DOHH2 (cell line): Measurements from ENCODE around the gene KCNA1.

Experiments
- H3F3A ChIP-seq: fragments of 200-600 bp; sonication (generic), shearing (Covaris generic); 2 replicates; pipeline ENCODE4 v1.6.0; 2016; ENCODE audit warnings: antibody characterized with exemption, mild to moderate bottlenecking; ENCODE audit not compliant: control insufficient read depth, insufficient read depth
- H3K27ac ChIP-seq: fragments of 200-600 bp; sonication (generic); 2 replicates; pipeline ENCODE4 v1.5.1; 2014; ENCODE audit warnings: low read depth, mild to moderate bottlenecking, low read length, moderate library complexity
- H3K27me3 ChIP-seq: fragments of 200-600 bp; sonication (generic); 2 replicates; pipeline ENCODE4 v1.6.1; 2014; ENCODE audit warnings: mild to moderate bottlenecking, low read length, mixed read lengths; ENCODE audit not compliant: control insufficient read depth
- H3K36me3 ChIP-seq: fragments of 200-600 bp; sonication (generic); 2 replicates; pipeline ENCODE4 v1.6.1; 2014; ENCODE audit warnings: mild to moderate bottlenecking, low read length, moderate library complexity, mixed read lengths; ENCODE audit not compliant: control insufficient read depth
- H3K4me1 ChIP-seq: fragments of 200-600 bp; sonication (generic); 2 replicates; pipeline ENCODE4 v1.6.1; 2014; ENCODE audit warnings: mild to moderate bottlenecking, low read length, mixed read lengths; ENCODE audit not compliant: control insufficient read depth
- H3K4me2 ChIP-seq: fragments of 200-600 bp; sonication (generic); 2 replicates; pipeline ENCODE4 v1.6.0; 2014; ENCODE audit warnings: mild to moderate bottlenecking, low read length, moderate library complexity
- H3K4me3 ChIP-seq: fragments of 200-600 bp; sonication (generic); 2 replicates; pipeline ENCODE4 v1.5.1; 2014; ENCODE audit warnings: mild to moderate bottlenecking, low read length, mixed read lengths
- H3K79me2 ChIP-seq: fragments of 200-600 bp; sonication (generic); 2 replicates; pipeline ENCODE4 v1.6.1; 2014; ENCODE audit warnings: mild to moderate bottlenecking, low read length, mixed read lengths; ENCODE audit not compliant: control insufficient read depth
- H3K9me2 ChIP-seq: fragments of 200-600 bp; sonication (generic); replicated peaks from 2 replicates; pipeline ENCODE4 v1.6.1; 2014; ENCODE audit warnings: mild to moderate bottlenecking, low read length, mixed read lengths; ENCODE audit not compliant: control insufficient read depth
- H3K9me3 ChIP-seq: fragments of 200-600 bp; sonication (generic); 2 replicates; pipeline ENCODE4 v1.6.1; 2014; ENCODE audit warnings: antibody characterized with exemption, low read length, mixed read lengths; ENCODE audit not compliant: control insufficient read depth, insufficient read depth
- H4K20me1 ChIP-seq: fragments of 200-600 bp; sonication (generic); 2 replicates; pipeline ENCODE4 v1.6.0; 2014; ENCODE audit warnings: low read depth, mild to moderate bottlenecking, antibody characterized with exemption, low read length, moderate library complexity; ENCODE audit not compliant: control insufficient read depth, insufficient read depth
- EZH2phosphoT487 ChIP-seq: fragments of 200-600 bp; sonication (generic); IDR thresholded peaks from 2 replicates; pipeline ENCODE4 v1.6.1; 2017; ENCODE audit warnings: borderline replicate concordance, mild to moderate bottlenecking, antibody characterized with exemption, low read length, moderate library complexity, mixed read lengths
- TF ChIP-seq, protein P1 (sequence below): fragments of 200-600 bp; sonication (generic); IDR thresholded peaks from one replicate; pipeline ENCODE4 v1.5.1; 2014; ENCODE audit warnings: antibody characterized with exemption, mild to moderate bottlenecking, low read depth, low read length; ENCODE audit not compliant: poor library complexity, severe bottlenecking

KCNA1 gene

DNA sequence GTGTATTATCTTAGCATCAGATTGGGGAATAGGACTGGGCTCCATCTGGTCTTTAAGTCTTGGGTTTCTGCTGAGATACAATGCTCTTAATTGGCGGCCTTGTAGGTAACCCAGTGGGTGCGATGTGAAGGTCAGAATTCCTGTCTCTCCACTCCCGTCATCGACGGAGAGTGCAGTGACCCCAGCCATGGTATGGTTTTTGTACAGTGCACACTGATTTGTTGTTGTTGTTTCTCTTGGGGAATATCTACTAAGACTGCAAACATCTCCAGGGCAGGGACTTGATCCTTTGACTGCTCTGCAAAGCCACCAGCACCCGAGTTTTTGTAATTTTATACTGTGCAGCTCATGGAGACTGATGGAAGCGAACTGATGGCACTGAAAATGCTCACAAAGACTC, 41.4 kb downstream of the KCNA1 start:
- no peaks in the 10 kb centered on the region for H3K9me3 ChIP-seq

DNA sequence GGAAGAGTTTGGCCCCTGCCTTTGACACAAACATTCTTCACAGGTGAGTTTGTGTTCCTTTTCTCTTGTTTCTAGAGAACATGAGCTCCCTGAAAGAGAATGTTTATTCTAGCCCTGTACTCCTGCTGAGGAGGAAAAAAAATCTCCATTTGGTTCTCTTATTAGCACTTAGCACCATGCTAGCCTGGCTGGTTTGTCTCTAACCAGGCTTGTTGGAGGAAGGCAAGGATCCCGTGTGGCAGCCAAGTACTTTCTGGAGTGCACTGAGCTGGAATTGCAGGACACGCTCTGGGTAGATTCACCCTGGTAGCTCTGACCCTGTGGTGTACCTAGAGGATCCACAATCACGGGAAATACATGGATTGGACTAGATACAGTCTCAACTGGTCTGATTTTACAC, 41.9 kb downstream of the KCNA1 start:
- Histone ChIP-seq H3K9me2 (no peaks in the 10 kb centered on the region), H4K20me1 (no peaks in the 10 kb centered on the region), H3K36me3 (no peaks in the 10 kb centered on the region), H3K4me2 (no peak overlapping the region), H3K4me3 (no peak overlapping the region), H3K27me3 (peaks cover 11% of the 10 kb centered on the region; the same call in 1 of the 2 replicates), H3K27ac (no peak overlapping the region), H3K4me1 (peaks cover 5% of the 10 kb centered on the region; the same call in 1 of the 2 replicates), H3K79me2 (no peaks in the 10 kb centered on the region), H3F3A (no peaks in the 10 kb centered on the region), H3K9me3 (no peaks in the 10 kb centered on the region)
- no peak for TF ChIP-seq EZH2phosphoT487
- TF ChIP-seq, protein P1, sequence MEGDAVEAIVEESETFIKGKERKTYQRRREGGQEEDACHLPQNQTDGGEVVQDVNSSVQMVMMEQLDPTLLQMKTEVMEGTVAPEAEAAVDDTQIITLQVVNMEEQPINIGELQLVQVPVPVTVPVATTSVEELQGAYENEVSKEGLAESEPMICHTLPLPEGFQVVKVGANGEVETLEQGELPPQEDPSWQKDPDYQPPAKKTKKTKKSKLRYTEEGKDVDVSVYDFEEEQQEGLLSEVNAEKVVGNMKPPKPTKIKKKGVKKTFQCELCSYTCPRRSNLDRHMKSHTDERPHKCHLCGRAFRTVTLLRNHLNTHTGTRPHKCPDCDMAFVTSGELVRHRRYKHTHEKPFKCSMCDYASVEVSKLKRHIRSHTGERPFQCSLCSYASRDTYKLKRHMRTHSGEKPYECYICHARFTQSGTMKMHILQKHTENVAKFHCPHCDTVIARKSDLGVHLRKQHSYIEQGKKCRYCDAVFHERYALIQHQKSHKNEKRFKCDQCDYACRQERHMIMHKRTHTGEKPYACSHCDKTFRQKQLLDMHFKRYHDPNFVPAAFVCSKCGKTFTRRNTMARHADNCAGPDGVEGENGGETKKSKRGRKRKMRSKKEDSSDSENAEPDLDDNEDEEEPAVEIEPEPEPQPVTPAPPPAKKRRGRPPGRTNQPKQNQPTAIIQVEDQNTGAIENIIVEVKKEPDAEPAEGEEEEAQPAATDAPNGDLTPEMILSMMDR: no peak

More for the DNA sequence above, 41.4 kb downstream of the KCNA1 start:
- Histone ChIP-seq H3K27me3 (peaks cover 11% of the 10 kb centered on the region; the same call in 1 of the 2 replicates), H3K4me3 (no peak overlapping the region), H3F3A (no peaks in the 10 kb centered on the region), H3K4me1 (peaks cover 5% of the 10 kb centered on the region; the same call in 1 of the 2 replicates), H3K27ac (no peak overlapping the region), H3K9me2 (no peaks in the 10 kb centered on the region), H4K20me1 (no peaks in the 10 kb centered on the region), H3K79me2 (no peaks in the 10 kb centered on the region), H3K36me3 (no peaks in the 10 kb centered on the region), H3K4me2 (no peak overlapping the region)
- no peak for TF ChIP-seq EZH2phosphoT487
- TF ChIP-seq, protein P1: no peak

DNA sequence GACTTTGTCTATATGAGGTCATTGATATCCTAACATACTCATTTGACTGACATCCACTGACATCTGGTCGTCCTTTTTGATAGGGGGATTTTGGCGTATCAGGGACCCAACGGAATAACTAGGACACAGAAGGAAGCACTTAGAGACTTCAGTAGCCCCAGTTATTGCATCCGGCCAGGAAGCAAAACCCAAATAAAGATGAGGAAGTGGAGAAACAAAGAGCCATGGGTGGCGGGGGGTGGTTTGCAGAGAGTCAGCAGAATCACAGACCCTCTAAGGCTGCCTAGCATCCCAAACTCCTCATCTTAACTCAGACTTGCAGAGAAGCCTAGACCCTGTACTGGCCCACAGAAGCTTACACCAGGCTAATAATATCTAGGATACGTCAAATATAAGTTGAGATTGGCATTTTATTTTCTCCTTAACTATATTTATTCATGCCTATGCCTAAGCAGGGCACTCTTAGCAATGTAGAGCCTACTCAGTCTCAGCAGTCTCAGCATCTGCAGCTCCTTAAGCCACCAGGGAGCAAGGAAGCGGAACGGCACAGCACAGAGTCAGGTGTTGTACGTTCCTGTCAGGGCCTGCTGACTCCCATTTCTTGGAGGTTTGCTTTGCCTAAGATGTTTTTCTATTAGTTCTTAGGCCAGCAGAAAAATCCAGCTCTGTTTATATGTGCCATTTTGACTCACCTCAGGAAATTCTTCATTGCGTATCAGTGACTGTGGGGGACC, 45.1 kb downstream of the KCNA1 start:
- Histone ChIP-seq H4K20me1 (no peaks in the 10 kb centered on the region), H3K27ac (no peak overlapping the region), H3K4me1 (peaks cover 5% of the 10 kb centered on the region; the same call in 1 of the 2 replicates), H3K36me3 (no peaks in the 10 kb centered on the region), H3K9me3 (no peaks in the 10 kb centered on the region), H3K4me2 (no peak overlapping the region), H3F3A (no peaks in the 10 kb centered on the region), H3K27me3 (peaks cover 11% of the 10 kb centered on the region; the same call in 1 of the 2 replicates), H3K79me2 (no peaks in the 10 kb centered on the region), H3K9me2 (no peaks in the 10 kb centered on the region), H3K4me3 (no peak overlapping the region)
- no peak for TF ChIP-seq EZH2phosphoT487
- TF ChIP-seq, protein P1: no peak
